CD8-positive, alpha-beta memory T cell (primary cell): ENCODE data around the gene LTBP1. TPM values are rescaled to one million over a fixed set of nuclear protein-coding genes. Genes with fewer than 3 reads are reported as not detected.
"Not testable (repeated sequence)": the region's sequence is repeated elsewhere in the genome, so short reads cannot be mapped to it uniquely, and the experiment has no call there.

Source experiments
- CTCF ChIA-PET: fragments of 350-600 bp; sonication (Branson Sonifier 250); formaldehyde crosslinking; loops from one replicate; lab custom pipeline; 2021; ENCODE audit warnings: antibody characterized with exemption; lab: Charles Lee
- POLR2A ChIA-PET: fragments of 350-600 bp; sonication (Branson Sonifier 250); formaldehyde crosslinking; loops from one replicate; lab custom pipeline; 2021; ENCODE audit warnings: antibody characterized with exemption; lab: Charles Lee
- DNase-seq, 5 donors: peaks; one replicate each; pipeline versions ENCODE4 v3.0.0 to v3.0.0-alpha.2; 2020 to 2022; ENCODE audit warnings: mixed read lengths in 1 of 5
- H3K27ac ChIP-seq: one replicate; pipeline ENCODE4 v1.7.0; 2013; ENCODE audit warnings: low read depth, mild to moderate bottlenecking, low read length, moderate library complexity
- H3K27me3 ChIP-seq: 2 replicates; pipeline ENCODE4 v1.7.0; 2013; ENCODE audit warnings: low read length, mild to moderate bottlenecking; ENCODE audit not compliant: insufficient read depth, poor library complexity, severe bottlenecking
- H3K36me3 ChIP-seq: 2 replicates; pipeline ENCODE4 v1.7.0; 2013; ENCODE audit warnings: mild to moderate bottlenecking, low read length, moderate library complexity; ENCODE audit not compliant: insufficient read depth
- H3K4me1 ChIP-seq: 2 replicates; pipeline ENCODE4 v1.7.0; 2013; ENCODE audit warnings: mild to moderate bottlenecking, low read length, moderate library complexity; ENCODE audit not compliant: insufficient read depth
- H3K4me3 ChIP-seq: 2 replicates; pipeline ENCODE4 v1.7.0; 2013; ENCODE audit warnings: mild to moderate bottlenecking, low read length
- H3K9me3 ChIP-seq: 2 replicates; pipeline ENCODE4 v1.7.0; 2013; ENCODE audit warnings: mild to moderate bottlenecking, low read length
- H3K27ac Mint-ChIP-seq, 8 donors: one replicate each; pipeline ENCODE4 v1.8.0; 2020 to 2021; ENCODE audit warnings: mixed read lengths in 8 of 8, mild to moderate bottlenecking in 6 of 8, inconsistent platforms in 3 of 8, moderate library complexity in 3 of 8
- H3K27me3 Mint-ChIP-seq, 2 donors: one replicate each; pipeline ENCODE4 v1.8.0; 2020 to 2021; ENCODE audit warnings: mixed read lengths in 2 of 2, mild to moderate bottlenecking in 1 of 2, moderate library complexity in 1 of 2
- H3K36me3 Mint-ChIP-seq, 3 donors: one replicate each; pipeline ENCODE4 v1.8.0; 2020 to 2021; ENCODE audit warnings: mixed read lengths in 3 of 3, inconsistent platforms in 1 of 3, mild to moderate bottlenecking in 1 of 3
- H3K4me1 Mint-ChIP-seq, 3 donors: one replicate each; pipeline ENCODE4 v1.8.0; 2020 to 2021; ENCODE audit warnings: mixed read lengths in 3 of 3, inconsistent platforms in 1 of 3, mild to moderate bottlenecking in 1 of 3
- H3K4me3 Mint-ChIP-seq, 7 donors: one replicate each; pipeline ENCODE4 v1.8.0; 2020 to 2021; ENCODE audit warnings: mixed read lengths in 7 of 7, mild to moderate bottlenecking in 6 of 7, moderate library complexity in 4 of 7, inconsistent platforms in 2 of 7
- H3K9me3 Mint-ChIP-seq, 5 donors: one replicate each; pipeline ENCODE4 v1.8.0; 2020 to 2022; ENCODE audit warnings: mixed read lengths in 5 of 5, mild to moderate bottlenecking in 3 of 5, moderate library complexity in 2 of 5, inconsistent platforms in 1 of 5
- polyA plus RNA-seq: library from polyadenylated mRNA; unstranded; fragments of 300-500 nt; fragmentation: Illumina TruSeq; gene quantifications from one replicate; pipeline ENCODE4 v1.2.3, GENCODE V29; 2021
- total RNA-seq, 2 experiments: library from RNA; stranded (reverse); gene quantifications; one replicate each; pipeline ENCODE4 v1.2.3, GENCODE V29; 2021

LTBP1 gene
- total and polyA plus RNA-seq, 3 experiments from 2014 or later, result not detected

- no peaks in the 10 kb centered on the region for H3K9me3 Mint-ChIP-seq
- no peaks in the 10 kb centered on the region for H3K27me3 ChIP-seq
- no peak overlapping the region for H3K27ac ChIP-seq
- no peaks in the 10 kb centered on the region for H3K4me1 Mint-ChIP-seq
- H3K27me3 Mint-ChIP-seq, result peaks cover 0 to 6% of the 10 kb centered on the region in 2 donors
- no peaks in the 10 kb centered on the region for H3K36me3 Mint-ChIP-seq
- DNase-seq, result no peak
- CTCF ChIA-PET, result no interaction called here
- H3K4me3 ChIP-seq, result no peak overlapping the region
- POLR2A ChIA-PET, result no interaction called here
- H3K4me3 Mint-ChIP-seq, result no peak overlapping the region
- no peaks in the 10 kb centered on the region for H3K9me3 ChIP-seq
- no peaks in the 10 kb centered on the region for H3K36me3 ChIP-seq
- no peak overlapping the region for H3K27ac Mint-ChIP-seq
- H3K4me1 ChIP-seq, result no peaks in the 10 kb centered on the region
Observed at GRCh38 chr2:33365264-33365970, 418.7 kb downstream of the LTBP1 start.

DNA sequence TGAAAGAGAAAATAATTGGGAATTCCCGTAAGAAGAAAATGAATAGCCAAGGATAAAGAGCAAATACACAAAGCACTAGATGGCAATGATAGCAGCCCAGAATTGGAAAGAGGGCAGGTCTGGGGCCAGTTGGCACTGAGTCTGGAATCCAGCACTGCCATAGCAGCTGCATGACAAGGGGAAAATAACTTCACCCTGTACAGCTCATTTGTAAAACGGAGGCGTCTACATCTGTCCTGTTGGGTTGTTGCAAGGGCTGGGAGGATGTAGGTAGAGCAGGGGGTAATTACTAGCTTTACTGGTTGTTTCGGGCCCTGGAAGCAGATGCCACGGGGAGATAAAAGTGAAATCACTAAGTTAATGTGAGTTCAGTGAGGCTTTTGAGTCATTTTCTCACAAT lies 419.7 kb downstream of the LTBP1 start:
- H3K27me3 ChIP-seq, result no peaks in the 10 kb centered on the region
- no peaks in the 10 kb centered on the region for H3K36me3 Mint-ChIP-seq
- H3K9me3 Mint-ChIP-seq, result no peaks in the 10 kb centered on the region
- H3K27me3 Mint-ChIP-seq, result peaks cover 0 to 8% of the 10 kb centered on the region in 2 donors
- H3K4me1 Mint-ChIP-seq, result no peaks in the 10 kb centered on the region
- no peaks in the 10 kb centered on the region for H3K4me1 ChIP-seq
- H3K9me3 ChIP-seq, result no peaks in the 10 kb centered on the region
- no peak overlapping the region for H3K4me3 Mint-ChIP-seq
- DNase-seq, result no peak
- no peak overlapping the region for H3K4me3 ChIP-seq
- CTCF ChIA-PET, result no interaction called here
- H3K27ac Mint-ChIP-seq, result no peak overlapping the region
- POLR2A ChIA-PET, result no interaction called here
- H3K27ac ChIP-seq, result no peak overlapping the region
- no peaks in the 10 kb centered on the region for H3K36me3 ChIP-seq

- H3K27ac ChIP-seq, H3K27ac Mint-ChIP-seq, H3K36me3 ChIP-seq, POLR2A ChIA-PET, H3K9me3 Mint-ChIP-seq, H3K27me3 ChIP-seq, H3K4me3 Mint-ChIP-seq, H3K4me1 Mint-ChIP-seq, H3K4me1 ChIP-seq, DNase-seq, H3K9me3 ChIP-seq, H3K36me3 Mint-ChIP-seq, H3K4me3 ChIP-seq: not testable (repeated sequence)
- peaks cover 0 to 11% of the 10 kb centered on the region in 2 donors for H3K27me3 Mint-ChIP-seq
- CTCF ChIA-PET, result interaction anchor here (1.5 kb wide), 1 partner anchor 160 kb away, joined by 3 read pairs; no protein-coding TSS in a partner anchor
Observed at GRCh38 chr2:33368524-33368923, 421.8 kb downstream of the LTBP1 start.

GRCh38 chr2:33369191-33369590 lies 422.4 kb downstream of the LTBP1 start:
- H3K27me3 ChIP-seq, result no peaks in the 10 kb centered on the region
- H3K9me3 ChIP-seq, result no peaks in the 10 kb centered on the region
- H3K36me3 ChIP-seq, result no peaks in the 10 kb centered on the region
- H3K4me3 ChIP-seq, result no peak overlapping the region
- DNase-seq, result no peak
- H3K27ac ChIP-seq, result no peak overlapping the region
- Mint-ChIP-seq H3K4me1 (no peaks in the 10 kb centered on the region), H3K9me3 (no peaks in the 10 kb centered on the region), H3K4me3 (no peak overlapping the region), H3K27me3 (peaks cover 0 to 11% of the 10 kb centered on the region in 2 donors), H3K36me3 (no peaks in the 10 kb centered on the region), H3K27ac (no peak overlapping the region)
- no peaks in the 10 kb centered on the region for H3K4me1 ChIP-seq
- POLR2A ChIA-PET, result no interaction called here
- CTCF ChIA-PET, result interaction anchor here (1.5 kb wide), 1 partner anchor 161 kb away, joined by 3 read pairs; no protein-coding TSS in a partner anchor

- H3K36me3 ChIP-seq, result no peaks in the 10 kb centered on the region
- Mint-ChIP-seq H3K9me3 (no peaks in the 10 kb centered on the region), H3K27ac (no peak overlapping the region)
Observed at GRCh38 chr2:33370636-33371265, 424.0 kb downstream of the LTBP1 start.

DNA sequence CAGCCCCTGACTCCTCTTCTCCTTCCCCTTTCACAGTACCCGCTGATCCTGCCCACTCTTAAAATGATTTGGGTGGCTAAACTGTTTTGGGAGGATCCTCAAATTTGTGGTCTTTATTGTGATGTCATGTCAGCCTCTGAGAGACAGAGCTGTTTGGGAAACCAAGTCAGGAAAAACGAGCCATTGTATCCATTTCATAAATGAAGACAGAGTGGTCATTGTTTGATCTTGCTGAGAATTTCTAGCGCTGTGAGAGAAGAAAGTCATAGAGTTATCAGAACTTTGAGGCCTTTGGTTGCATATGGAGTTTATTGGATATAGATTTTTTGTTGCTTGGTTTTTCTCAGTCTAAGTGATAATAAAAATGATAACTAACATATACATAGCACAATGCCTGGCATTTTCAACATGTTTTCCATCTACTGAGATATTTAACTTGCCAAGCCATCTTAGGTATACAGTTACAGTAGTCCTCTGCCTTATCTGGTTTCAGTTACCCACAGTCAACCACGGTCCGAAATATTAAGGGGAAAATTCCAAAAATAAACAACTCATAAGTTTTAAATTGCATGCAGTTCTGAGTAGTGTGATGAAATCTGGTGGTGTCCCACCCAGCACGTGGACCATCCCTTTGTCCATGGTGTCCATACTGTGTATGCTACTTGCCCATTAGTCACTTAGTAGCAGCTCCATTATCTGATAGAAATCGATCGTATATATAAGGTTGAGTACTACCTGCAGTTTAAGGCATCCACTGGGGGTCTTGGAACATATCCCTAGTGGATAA lies 424.7 kb downstream of the LTBP1 start:
- CTCF ChIA-PET, result interaction anchor here (0.9 to 1.3 kb wide), 2 partner anchors 17 to 34 kb away, joined by 3 read pairs; no protein-coding TSS in a partner anchor
- no peak overlapping the region for H3K4me3 ChIP-seq
- no peaks in the 10 kb centered on the region for H3K27me3 ChIP-seq
- Mint-ChIP-seq H3K4me3 (no peak overlapping the region), H3K27ac (no peak overlapping the region), H3K9me3 (no peaks in the 10 kb centered on the region), H3K27me3 (peaks cover 0 to 6% of the 10 kb centered on the region in 2 donors), H3K4me1 (no peaks in the 10 kb centered on the region), H3K36me3 (no peaks in the 10 kb centered on the region)
- no peak for DNase-seq
- H3K4me1 ChIP-seq, result no peaks in the 10 kb centered on the region
- no peaks in the 10 kb centered on the region for H3K9me3 ChIP-seq
- POLR2A ChIA-PET, result interaction anchor here (1.4 kb wide), 1 partner anchor 228 kb away, joined by 3 read pairs; the partner anchor contains the start of gene FAM98A
- no peaks in the 10 kb centered on the region for H3K36me3 ChIP-seq
- H3K27ac ChIP-seq, result no peak overlapping the region

More at GRCh38 chr2:33370636-33371265, 424.0 kb downstream of the LTBP1 start:
- H3K9me3 ChIP-seq, result no peaks in the 10 kb centered on the region
- H3K36me3 Mint-ChIP-seq, result no peaks in the 10 kb centered on the region
- no peaks in the 10 kb centered on the region for H3K4me1 Mint-ChIP-seq
- H3K4me3 ChIP-seq, result no peak overlapping the region
- no peaks in the 10 kb centered on the region for H3K27me3 ChIP-seq
- ChIA-PET POLR2A (no interaction called here), CTCF (no interaction called here)
- no peaks in the 10 kb centered on the region for H3K4me1 ChIP-seq
- H3K27me3 Mint-ChIP-seq, result peaks cover 0 to 7% of the 10 kb centered on the region in 2 donors
- no peak overlapping the region for H3K27ac ChIP-seq
- H3K4me3 Mint-ChIP-seq, result no peak overlapping the region
- DNase-seq, result no peak

- Mint-ChIP-seq H3K27me3 (peaks cover 0 to 6% of the 10 kb centered on the region in 2 donors), H3K36me3 (no peaks in the 10 kb centered on the region), H3K4me1 (no peaks in the 10 kb centered on the region), H3K27ac (no peak overlapping the region), H3K4me3 (no peak overlapping the region), H3K9me3 (no peaks in the 10 kb centered on the region)
- ChIA-PET CTCF (interaction anchor here (1.0 to 1.3 kb wide), 2 partner anchors 28 to 33 kb away, joined by 3 read pairs; no protein-coding TSS in a partner anchor), POLR2A (interaction anchor here (1.4 kb wide), 1 partner anchor 226 kb away, joined by 3 read pairs; the partner anchor contains the start of gene FAM98A)
- H3K27ac ChIP-seq, result no peak overlapping the region
- no peaks in the 10 kb centered on the region for H3K4me1 ChIP-seq
- no peaks in the 10 kb centered on the region for H3K36me3 ChIP-seq
- no peak overlapping the region for H3K4me3 ChIP-seq
- H3K9me3 ChIP-seq, result no peaks in the 10 kb centered on the region
- H3K27me3 ChIP-seq, result no peaks in the 10 kb centered on the region
- DNase-seq, result peak in 2 of 5 donors; percentile 12 to 13
Observed at GRCh38 chr2:33372940-33373553, 426.3 kb downstream of the LTBP1 start.
